ENCODE results near the gene EIF4B. TPM values are rescaled to one million over a fixed set of nuclear protein-coding genes. Genes with fewer than 3 reads are reported as not detected.

The EIF4B gene
- total and polyA plus RNA-seq, 2 of the 8 experiments (the other 6 are each of a cell fraction or from before 2014, with no cell fraction given): 269 to 816 TPM

DNA sequence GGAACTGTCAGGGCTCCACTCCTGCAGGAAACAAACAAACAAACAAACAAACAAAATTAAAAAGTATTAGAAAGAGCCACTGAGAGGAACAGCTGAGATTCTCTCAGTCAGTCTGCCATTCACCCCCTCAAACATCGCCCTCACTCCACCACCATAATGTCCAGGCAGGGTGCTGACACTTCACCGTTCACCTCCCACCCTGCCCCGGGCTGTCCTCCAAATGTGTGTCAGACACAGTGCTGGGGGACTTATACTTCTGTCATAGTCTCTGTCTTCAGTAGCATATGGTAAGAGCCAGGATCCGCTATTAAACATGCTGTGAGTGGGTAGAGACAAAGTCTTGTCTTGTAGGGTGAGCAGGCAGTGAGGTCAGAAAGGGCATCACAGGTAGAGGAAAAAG lies 29.1 kb upstream of the EIF4B start:
- Histone ChIP-seq H3K27ac (ENCODE audit: low read depth, low read length) (no peak overlapping the region), H3K4me3 (ENCODE audit: extremely low read depth in 1 of 4, insufficient read depth in 2 of 4, low read depth in 3 of 4, low read length in 4 of 4) (no peak overlapping the region), H3K9me3 (ENCODE audit: insufficient read depth in 2 of 2, low read depth in 1 of 2, low read length in 1 of 2) (no peaks in the 10 kb centered on the region), H2BK15ac (ENCODE audit: low read length) (peak overlapping the region; percentile 83; the same call in 1 of the 2 replicates), H4K5ac (ENCODE audit: insufficient read length, low read depth, low read length) (no peak overlapping the region), H2BK5ac (ENCODE audit: low read depth, low read length) (no peak overlapping the region), H4K91ac (replicated peaks; ENCODE audit: insufficient read length, low read length) (no peak overlapping the region), H3K79me1 (ENCODE audit: low read depth, low read length) (no peaks in the 10 kb centered on the region), H3K4ac (replicated peaks; ENCODE audit: insufficient read length, low read depth, low read length) (no peak overlapping the region), H3K14ac (ENCODE audit: insufficient read length) (no peak overlapping the region), H3K4me2 (ENCODE audit: insufficient read depth in 1 of 2, low read depth in 2 of 2, low read length in 2 of 2) (no peak overlapping the region), H4K8ac (ENCODE audit: extremely low read depth, insufficient read depth, low read length) (no peak overlapping the region), H3K79me2 (ENCODE audit: control insufficient read depth in 1 of 2, insufficient read depth in 2 of 2, low read length in 2 of 2) (no peaks in the 10 kb centered on the region), H3K27me3 (replicated peaks in 1 of 4; ENCODE audit: control insufficient read depth in 3 of 4, extremely low read depth in 1 of 4, insufficient read depth in 3 of 4, low read length in 3 of 4) (no peaks in the 10 kb centered on the region), H4K20me1 (replicated peaks in 1 of 2; ENCODE audit: control insufficient read depth in 1 of 2, insufficient read depth in 2 of 2, low read length in 2 of 2) (no peaks in the 10 kb centered on the region), H2BK12ac (ENCODE audit: low read depth, low read length) (no peak overlapping the region), H3K4me1 (replicated peaks in 1 of 4; ENCODE audit: control insufficient read depth in 3 of 4, insufficient read depth in 4 of 4, low read length in 3 of 4) (peaks cover 0 to 12% (median 2%) of the 10 kb centered on the region in 4 experiments; a peak in 2 of 7 replicates), H3K23me2 (ENCODE audit: low read depth, low read length) (peaks cover 3% of the 10 kb centered on the region; the same call in 1 of the 2 replicates), H2AK5ac (ENCODE audit: low read depth, low read length) (no peak overlapping the region), H3K23ac (ENCODE audit: insufficient read length) (peak overlapping the region; percentile 22), H3K18ac (ENCODE audit: extremely low read depth, low read length) (no peak overlapping the region), H2BK20ac (ENCODE audit: low read length) (peak overlapping the region; percentile 15; the same call in 1 of the 2 replicates), H3K9ac (replicated peaks in 1 of 4; ENCODE audit: extremely low read depth in 1 of 4, low read depth in 3 of 4, low read length in 3 of 4) (no peak overlapping the region), H2BK120ac (replicated peaks; ENCODE audit: low read depth, low read length) (no peak overlapping the region), H2AFZ (ENCODE audit: low read length) (no peak overlapping the region), H3K56ac (replicated peaks; ENCODE audit: insufficient read length, low read depth, low read length) (no peak overlapping the region), H3K36me3 (ENCODE audit: control insufficient read depth in 2 of 4, insufficient read depth in 4 of 4, low read length in 3 of 4) (no peaks in the 10 kb centered on the region)
- ChIA-PET CTCF (ENCODE audit: partially characterized antibody) (interaction anchor here (0.6 to 21.2 kb wide), 9 partner anchors 14 to 316 kb away, joined by 3 to 1250 read pairs (median 7); partner anchors contain the start of gene KRT8), POLR2A (ENCODE audit: partially characterized antibody) (interaction anchor here (0.6 to 4.8 kb wide), 5 partner anchors 12 to 93 kb away, joined by 3 to 47 read pairs (median 5); partner anchors contain the start of gene KRT8)
- TF ChIP-seq RXRA (IDR thresholded peaks at IDR 0.05; ENCODE audit: insufficient read depth, low read depth, low read length) (no peak), GTF2F1 (IDR thresholded peaks at IDR 0.05; ENCODE audit: borderline replicate concordance, low read depth, low read length) (no peak), CBX5 (IDR thresholded peaks at IDR 0.05; ENCODE audit: low read depth, low read length) (no peak), USF2 (IDR thresholded peaks at IDR 0.05; ENCODE audit: low read length) (no peak), TEAD4 (IDR thresholded peaks at IDR 0.05; ENCODE audit: low read depth, low read length) (no peak), FOSL1 (IDR thresholded peaks at IDR 0.05; ENCODE audit: insufficient read depth, low read depth, low read length) (no peak), SAP30 (IDR thresholded peaks at IDR 0.05; ENCODE audit: insufficient read depth, insufficient replicate concordance, low read length) (no peak), EGR1 (IDR thresholded peaks at IDR 0.05; ENCODE audit: borderline replicate concordance, low read depth, low read length) (no peak), SP4 (IDR thresholded peaks at IDR 0.05; ENCODE audit: low read length) (no peak), RFX5 (IDR thresholded peaks at IDR 0.05; ENCODE audit: borderline replicate concordance, low read depth, low read length) (no peak)
- no peak for FAIRE-seq
- 88% methylated on average over 4 of the region's 4 CpGs; no CpG with 5 or more reads in 1 of the 2 experiments for WGBS, 2 experiments (ENCODE audit: extremely low coverage in 1 of 2, insufficient coverage in 1 of 2, insufficient read length in 1 of 2, insufficient replicate concordance in 2 of 2, low coverage in 1 of 2, low lambda C conversion rate in 2 of 2, missing lambda C conversion rate in 1 of 2)
- DNase-seq (ENCODE audit: low read depth in 1 of 2, low spot score in 2 of 2): no peak
